ENCODE measurements around the gene HJURP. TPM values are rescaled to one million over a fixed set of nuclear protein-coding genes. Genes with fewer than 3 reads are reported as not detected.

Gene HJURP
- total RNA-seq, 1 donor from 2014 or later: 1.2 TPM

- ATAC-seq (no peak), DNase-seq (no peak)
- no peaks in the 10 kb centered on the region for H3K9me3 ChIP-seq
- H3K4me3 ChIP-seq: no peak overlapping the region
- TF ChIP-seq CTCF (IDR thresholded peaks at IDR 0.05): no peak
- intact Hi-C loops (cut with DNase I): no loop called here
- H3K27me3 ChIP-seq: no peaks in the 10 kb centered on the region
- no peak overlapping the region for H3K27ac ChIP-seq
- no peaks in the 10 kb centered on the region for H3K36me3 ChIP-seq
- H3K4me1 ChIP-seq: no peaks in the 10 kb centered on the region
These were observed 3.2 kb downstream of the HJURP start for GRCh38 chr2:233851169-233851568.

GRCh38 chr2:233850745-233851144, 3.6 kb downstream of the HJURP start:
- ATAC-seq (no peak), DNase-seq (no peak)
- no peaks in the 10 kb centered on the region for H3K4me1 ChIP-seq
- H3K9me3 ChIP-seq: no peaks in the 10 kb centered on the region
- H3K27me3 ChIP-seq: no peaks in the 10 kb centered on the region
- H3K4me3 ChIP-seq: no peak overlapping the region
- H3K27ac ChIP-seq: no peak overlapping the region
- TF ChIP-seq CTCF (IDR thresholded peaks at IDR 0.05): no peak
- intact Hi-C loops (cut with DNase I): no loop called here
- no peaks in the 10 kb centered on the region for H3K36me3 ChIP-seq

- Histone ChIP-seq H3K27me3 (no peaks in the 10 kb centered on the region), H3K27ac (no peak overlapping the region), H3K9me3 (no peaks in the 10 kb centered on the region), H3K4me1 (no peaks in the 10 kb centered on the region), H3K36me3 (no peaks in the 10 kb centered on the region), H3K4me3 (no peak overlapping the region)
- DNase-seq: no peak
- no peak for ATAC-seq
- intact Hi-C loops (cut with DNase I): no loop called here
- no peak for TF ChIP-seq CTCF (IDR thresholded peaks at IDR 0.05)
These were observed 4.6 kb downstream of the HJURP start for GRCh38 chr2:233849607-233850271.

- intact Hi-C loops (cut with DNase I): no loop called here
- Histone ChIP-seq H3K27ac (no peak overlapping the region), H3K4me1 (no peaks in the 10 kb centered on the region), H3K9me3 (no peaks in the 10 kb centered on the region), H3K4me3 (no peak overlapping the region), H3K36me3 (no peaks in the 10 kb centered on the region), H3K27me3 (no peaks in the 10 kb centered on the region)
- ATAC-seq (no peak), DNase-seq (no peak)
- no peak for TF ChIP-seq CTCF (IDR thresholded peaks at IDR 0.05)
These were observed 6.1 kb downstream of the HJURP start for GRCh38 chr2:233848276-233848675.

GRCh38 chr2:233847248-233847898, 7.0 kb downstream of the HJURP start:
- no peak overlapping the region for H3K4me3 ChIP-seq
- no peak overlapping the region for H3K27ac ChIP-seq
- ATAC-seq: no peak
- TF ChIP-seq CTCF (IDR thresholded peaks at IDR 0.05): no peak
- H3K27me3 ChIP-seq: no peaks in the 10 kb centered on the region
- H3K4me1 ChIP-seq: no peaks in the 10 kb centered on the region
- H3K36me3 ChIP-seq: no peaks in the 10 kb centered on the region
- intact Hi-C loops (cut with DNase I): no loop called here
- no peaks in the 10 kb centered on the region for H3K9me3 ChIP-seq
- peak; percentile 10 for DNase-seq
